ENCODE results near the gene UIMC1.

GRCh38 chr5:176879663-176880361, 126.8 kb downstream of the UIMC1 start:
- TF ChIP-seq CTCF (conservative IDR thresholded peaks at IDR 0.05) (no peak), ZFX (IDR thresholded peaks at IDR 0.05) (no peak)
